ENCODE results near the gene ACADS.

GRCh38 chr12:120766566-120766965 lies 40.9 kb downstream of the ACADS start:
- TF ChIP-seq CTCF (IDR thresholded peaks at IDR 0.05) (no peak), POLR2A (IDR thresholded peaks at IDR 0.05) (no peak), POLR2AphosphoS5 (IDR thresholded peaks at IDR 0.05) (no peak), EP300 (IDR thresholded peaks at IDR 0.05) (no peak)

Measured in upper lobe of left lung (tissue), 4 donors.